NCI-H2171 treated with DMSO at 0.1 percent for 48 hours (cell line): ENCODE results near the gene RNF208.

ENCODE experiments used
- DNase-seq: peaks from one replicate; lab custom pipeline; 2025; lab: John Stamatoyannopoulos, UW

RNF208 gene, protein sequence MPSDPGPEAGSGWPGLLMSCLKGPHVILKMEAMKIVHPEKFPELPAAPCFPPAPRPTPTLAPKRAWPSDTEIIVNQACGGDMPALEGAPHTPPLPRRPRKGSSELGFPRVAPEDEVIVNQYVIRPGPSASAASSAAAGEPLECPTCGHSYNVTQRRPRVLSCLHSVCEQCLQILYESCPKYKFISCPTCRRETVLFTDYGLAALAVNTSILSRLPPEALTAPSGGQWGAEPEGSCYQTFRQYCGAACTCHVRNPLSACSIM

DNA sequence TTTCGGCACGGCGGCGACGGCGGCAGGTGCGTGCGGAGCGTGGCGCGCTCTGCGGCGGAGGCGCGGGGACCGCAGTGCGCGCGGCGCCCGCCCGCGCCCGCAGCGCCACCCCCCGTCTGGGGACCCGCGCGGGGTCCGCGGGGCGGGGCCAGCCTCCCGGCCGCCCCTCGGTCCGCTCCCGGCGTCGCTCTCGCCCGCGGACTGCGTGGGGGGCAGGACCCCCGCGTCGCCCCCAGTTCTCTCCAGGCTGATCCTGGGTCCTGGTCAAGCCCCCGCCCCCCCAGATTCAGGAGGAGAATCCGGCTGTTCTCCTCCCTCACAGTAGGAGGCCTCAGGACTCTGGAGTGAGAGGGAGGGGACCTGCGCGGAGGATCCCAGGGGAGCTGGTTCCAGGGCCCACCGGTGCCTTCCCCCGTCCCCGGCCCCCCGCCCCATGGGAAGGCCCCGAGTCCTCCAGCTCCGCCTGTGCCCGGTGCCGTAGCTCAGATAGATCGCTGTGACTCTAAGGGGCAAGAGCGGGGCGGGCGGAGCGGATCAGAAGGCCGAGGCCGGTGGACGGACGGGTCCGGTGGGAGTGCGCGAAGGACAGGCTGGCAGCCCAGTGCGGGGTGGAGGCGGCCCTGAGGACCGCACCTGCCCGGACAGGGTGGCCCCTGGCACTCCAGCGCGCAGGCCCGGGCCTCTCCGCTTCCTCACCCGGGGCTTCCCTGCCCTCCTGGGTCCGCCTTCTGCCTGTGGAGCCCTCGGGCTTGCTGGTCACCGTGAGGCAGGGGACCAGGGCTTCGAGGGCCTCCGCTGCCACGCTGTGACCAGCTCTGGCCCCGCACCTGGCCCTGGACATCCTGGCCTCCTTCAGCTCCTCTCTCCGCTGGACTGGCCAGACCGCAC, at the start of gene RNF208:
RNF208 (minus strand) TSS at position 51 of the 888 bp plus-strand sequence. CDS start 1,028 bp downstream, outside the sequence.
- DNase-seq, result peak; percentile 42

DNA sequence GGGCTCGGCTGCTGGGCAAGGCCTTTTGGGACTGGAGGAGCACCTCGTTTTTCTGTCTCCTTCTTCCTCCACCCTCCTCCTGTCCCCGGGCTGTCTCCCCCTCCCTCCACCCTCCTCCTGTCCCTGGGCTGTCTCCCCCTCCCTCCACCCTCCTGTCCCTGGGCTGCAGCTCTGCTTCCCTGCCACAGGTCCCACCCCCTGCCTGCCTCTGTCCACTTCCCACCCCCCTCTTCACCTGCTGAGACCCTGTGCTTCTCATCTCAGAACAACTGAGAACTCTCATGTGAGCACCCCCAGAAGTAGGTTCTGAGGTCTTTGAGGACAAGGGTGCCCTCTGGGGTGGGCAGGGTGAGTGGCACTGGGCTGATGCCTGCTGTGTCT, 49.6 kb upstream of the RNF208 start:
- DNase-seq, result no peak

DNA sequence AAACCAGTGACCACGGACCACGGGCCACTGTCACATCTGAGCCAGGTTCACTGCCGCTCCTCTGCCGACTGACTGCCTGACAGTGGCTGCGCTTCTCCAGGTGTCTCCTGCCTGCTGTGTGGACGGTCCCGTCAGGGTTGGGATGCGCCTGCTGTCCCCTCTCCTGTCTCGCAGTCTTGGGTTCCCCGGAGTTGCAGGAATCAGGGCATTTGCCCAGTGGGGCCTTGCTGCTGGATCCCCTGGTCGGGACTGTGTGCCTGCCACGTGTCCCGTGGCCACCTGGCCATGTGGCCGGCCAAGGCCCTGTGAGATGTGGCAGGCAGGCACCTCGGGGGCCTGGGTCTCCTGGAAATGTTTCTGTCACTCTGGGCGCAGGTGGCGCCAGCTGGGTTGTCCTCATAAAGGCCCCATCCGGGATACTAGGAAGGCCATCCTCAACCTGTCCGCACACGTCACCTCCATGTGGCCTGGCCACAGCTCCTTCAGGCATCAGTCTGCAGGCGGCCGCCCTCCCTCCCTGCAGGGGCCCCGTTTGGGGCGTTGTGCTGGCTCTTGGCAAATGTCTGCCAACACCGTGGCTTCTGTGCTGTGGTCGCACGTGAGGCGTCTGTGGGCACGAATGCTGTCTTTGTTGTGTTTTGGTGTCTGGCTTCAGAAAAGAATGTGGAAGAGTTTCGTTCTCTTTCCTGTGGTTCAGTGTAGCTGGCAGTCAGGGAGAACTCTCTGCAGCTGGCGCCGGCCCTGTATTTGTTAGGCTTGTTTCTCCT, 49.1 kb upstream of the RNF208 start:
- no peak for DNase-seq

DNA sequence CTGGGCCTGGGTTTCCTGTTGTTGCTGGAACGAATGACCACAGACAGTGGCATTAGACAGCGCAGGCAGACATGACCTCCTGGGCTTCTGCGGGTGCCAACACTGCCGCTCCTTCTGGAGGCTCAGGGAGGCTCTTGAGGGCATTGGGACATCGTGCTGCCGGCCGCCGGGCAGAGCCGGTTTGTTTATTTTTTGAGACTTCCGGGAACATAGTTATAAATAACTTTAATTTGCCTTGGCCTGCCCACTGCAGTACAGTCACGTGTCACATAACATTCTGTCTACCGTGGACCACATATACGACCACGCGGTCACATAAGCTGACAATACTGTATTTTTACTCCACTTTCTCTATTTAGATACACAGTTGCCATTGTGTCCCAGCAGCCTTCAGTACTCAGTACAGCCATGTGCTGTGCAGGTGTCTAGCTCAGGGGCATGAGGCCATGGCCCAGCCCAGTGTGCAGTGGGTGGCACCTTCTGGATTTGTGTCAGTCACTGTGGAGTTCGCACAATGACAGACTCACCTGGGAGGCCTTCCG, 47.3 kb upstream of the RNF208 start:
- no peak for DNase-seq

DNA sequence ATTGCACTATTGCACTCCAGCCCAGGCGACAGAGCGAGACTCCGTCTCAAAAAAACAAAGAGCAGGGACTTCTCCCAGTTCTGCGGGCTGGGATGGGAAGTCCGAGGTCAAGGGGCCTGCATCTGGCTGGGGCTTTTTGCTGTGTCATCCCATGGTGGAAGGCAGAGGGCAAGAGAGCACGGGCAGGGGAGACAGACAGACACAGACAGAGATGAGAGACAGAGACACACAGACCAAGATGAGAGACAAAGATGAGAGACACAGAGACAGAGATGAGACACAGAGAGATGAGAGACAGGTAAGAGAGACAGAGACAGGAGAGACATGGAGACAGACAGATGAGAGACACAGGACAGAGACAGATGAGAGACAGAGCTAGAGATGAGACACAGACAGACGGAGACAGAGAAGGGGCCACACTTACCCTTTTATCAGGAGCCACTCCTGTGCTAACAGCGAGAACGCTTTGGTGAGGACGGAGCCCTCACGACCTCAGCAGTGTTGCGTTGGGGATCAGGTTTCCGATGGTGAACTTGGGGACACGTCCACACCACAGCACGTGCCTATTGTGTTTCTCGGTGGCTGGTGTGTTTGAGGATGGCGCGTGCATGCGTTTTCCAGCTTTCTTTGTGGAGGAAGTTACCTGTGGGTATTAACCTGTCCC, 46.6 kb upstream of the RNF208 start:
- no peak for DNase-seq

DNA sequence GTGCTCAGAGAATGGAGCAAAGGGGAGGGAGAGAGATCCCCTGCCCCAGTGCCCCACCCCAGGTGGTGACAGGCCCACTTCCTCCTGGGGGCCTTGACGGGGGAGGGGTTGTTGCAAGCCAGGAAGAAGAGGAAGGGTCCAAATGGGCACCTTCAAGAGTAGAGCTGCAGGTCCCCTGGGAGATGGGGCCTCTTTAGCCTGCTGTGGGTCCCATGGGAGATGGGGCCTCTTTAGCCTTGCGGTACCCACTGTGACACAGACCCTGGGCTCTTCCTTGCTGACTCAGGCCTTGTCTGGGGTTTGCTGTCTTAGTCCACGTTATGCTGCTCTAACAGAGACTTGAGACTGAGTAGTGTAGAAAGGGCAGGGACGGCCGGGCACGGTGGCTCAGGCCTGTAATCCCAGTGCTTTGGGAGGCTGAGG, 45.9 kb upstream of the RNF208 start:
- DNase-seq, result no peak

DNA sequence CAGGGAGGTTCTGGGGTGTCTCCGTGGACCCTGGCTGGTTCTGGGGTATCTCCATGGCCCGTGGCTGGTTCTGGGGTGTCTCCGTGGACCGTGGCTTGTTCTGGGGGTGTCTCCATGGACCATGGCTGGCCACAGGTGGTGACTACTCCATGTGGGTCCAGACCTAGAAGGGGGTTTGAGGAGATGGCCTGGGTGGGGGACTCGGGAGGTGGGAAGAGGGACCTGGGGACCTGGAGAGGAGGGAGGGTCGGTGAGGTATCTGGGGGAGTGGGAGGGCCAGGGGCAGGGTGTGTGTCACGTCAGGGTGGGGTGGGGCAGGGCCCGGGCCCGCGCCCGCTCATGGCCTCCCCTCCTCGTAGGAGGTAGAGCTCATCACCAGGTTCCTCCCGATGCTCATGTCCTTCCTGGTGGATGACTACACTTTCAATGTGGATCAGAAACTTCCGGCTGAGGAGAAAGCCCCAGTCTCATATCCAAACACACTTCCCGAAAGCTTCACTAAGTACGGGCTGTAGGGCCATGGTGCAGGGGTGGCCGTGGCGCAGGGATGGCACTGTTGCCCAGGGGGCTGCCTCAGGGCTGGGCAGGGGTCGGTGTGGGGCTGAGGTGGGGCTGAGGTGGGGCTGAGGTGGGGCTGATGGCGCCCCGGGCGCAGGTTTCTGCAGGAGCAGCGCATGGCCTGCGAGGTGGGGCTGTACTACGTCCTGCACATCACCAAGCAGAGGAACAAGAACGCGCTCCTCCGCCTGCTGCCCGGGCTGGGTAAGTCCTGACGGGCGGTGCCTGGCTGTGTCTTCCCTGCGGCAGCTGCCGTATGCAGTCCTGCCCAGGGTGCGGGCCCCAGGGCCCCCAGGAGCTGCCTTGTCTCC, 44.8 kb upstream of the RNF208 start:
- DNase-seq, result no peak

DNA sequence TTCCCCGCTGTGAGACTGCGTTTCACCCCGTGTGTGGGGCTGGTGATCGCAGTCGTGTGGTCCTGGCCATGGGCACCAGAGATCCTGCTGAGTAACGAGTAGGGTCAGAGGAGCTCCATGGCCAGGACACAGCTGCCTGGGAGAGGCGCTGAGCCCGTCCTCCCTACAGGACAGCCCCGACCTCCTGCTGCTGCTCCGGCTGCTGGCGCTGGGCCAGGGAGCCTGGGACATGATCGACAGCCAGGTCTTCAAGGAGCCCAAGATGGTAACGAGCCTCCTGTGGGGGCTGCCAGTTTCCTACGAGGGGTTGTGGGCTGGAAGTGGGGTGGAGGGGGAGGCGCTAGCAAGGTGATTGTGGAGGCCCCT, 44.1 kb upstream of the RNF208 start:
- no peak for DNase-seq

DNA sequence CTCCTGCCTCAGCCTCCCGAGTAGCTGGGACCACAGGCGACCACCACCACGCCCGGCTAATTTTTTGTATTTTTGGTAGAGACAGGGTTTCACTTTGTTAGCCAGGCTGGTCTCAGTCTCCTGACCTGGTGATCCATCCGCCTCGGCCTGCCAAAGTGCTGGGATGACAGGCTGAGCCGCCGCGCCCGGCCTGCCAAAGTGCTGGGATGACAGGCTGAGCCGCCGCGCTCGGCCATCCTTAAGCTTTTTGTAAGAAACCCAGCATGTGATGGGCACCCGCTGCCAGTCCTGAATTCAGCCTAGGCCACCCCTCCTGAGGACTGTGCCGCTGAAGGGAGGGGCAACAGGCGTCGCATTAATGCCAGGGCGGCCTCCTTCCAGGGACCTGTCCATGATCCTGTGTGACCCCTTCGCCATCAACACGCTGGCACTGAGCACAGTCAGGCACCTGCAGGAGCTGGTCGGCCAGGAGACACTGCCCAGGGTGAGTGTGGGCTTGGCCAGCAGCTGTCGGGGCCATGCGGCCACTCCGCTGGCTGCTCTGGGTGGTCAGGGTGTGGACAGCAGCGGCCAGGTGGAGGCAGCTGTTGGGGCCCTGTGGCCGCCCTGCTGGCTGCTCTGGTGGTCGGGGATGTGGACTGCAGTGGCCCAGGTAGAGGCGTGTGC, 43.6 kb upstream of the RNF208 start:
- no peak for DNase-seq

DNA sequence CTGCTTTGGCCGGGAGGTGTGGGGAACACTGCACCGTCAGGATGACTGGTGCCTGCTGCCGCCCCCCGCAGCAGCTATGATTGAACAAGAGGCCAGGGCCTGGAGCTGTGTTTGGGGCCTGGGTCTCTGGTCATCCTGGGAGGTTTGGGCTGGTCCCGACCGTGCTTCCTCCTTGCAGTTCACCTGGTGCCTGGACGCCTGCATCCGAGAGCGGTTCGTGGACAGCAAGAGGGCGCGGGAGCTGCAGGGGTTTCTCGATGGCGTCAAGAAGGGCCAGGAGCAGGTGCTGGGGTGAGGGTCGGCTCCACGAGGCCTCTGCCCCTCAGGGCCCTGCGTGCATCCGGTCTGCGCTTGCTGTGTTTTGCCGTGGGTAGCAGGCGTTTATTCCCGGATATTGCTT, 42.0 kb upstream of the RNF208 start:
- no peak for DNase-seq

DNA sequence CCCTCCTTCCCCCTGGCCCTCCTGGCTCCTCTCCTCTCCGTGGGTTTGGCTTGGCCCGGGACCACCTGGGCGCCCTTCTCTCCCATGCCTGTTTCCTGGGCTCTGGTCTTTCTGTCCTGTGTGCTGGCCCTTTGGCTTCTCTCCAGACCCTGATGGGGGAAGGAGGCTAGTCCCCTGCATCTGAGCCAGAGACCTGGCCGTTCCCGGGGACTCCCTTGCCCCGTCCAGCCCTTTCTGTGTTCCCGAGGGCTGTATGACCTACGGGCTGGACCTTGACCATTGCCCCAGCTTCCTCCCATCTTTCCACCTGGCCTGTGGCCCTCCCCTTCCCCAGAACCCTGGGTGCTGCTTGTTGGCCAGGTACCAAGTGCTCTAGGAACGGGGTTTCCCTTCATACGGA, 41.5 kb upstream of the RNF208 start:
- DNase-seq, result no peak

DNA sequence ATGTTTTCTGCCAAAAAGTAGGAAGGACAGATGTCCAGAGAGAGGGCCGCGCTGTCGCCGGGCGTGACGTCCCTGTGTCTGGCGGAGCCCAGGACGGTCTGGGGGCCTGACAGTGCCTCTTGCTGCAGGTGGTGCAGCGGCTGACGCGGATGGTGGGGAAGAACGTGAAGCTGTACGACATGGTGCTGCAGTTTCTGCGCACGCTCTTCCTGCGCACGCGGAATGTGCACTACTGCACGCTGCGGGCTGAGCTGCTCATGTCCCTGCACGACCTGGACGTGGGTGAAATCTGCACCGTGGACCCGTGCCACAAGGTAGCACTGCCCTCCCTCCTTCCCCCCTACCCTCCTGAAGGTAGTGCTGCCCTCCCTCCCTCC, 40.9 kb upstream of the RNF208 start:
- no peak for DNase-seq

DNA sequence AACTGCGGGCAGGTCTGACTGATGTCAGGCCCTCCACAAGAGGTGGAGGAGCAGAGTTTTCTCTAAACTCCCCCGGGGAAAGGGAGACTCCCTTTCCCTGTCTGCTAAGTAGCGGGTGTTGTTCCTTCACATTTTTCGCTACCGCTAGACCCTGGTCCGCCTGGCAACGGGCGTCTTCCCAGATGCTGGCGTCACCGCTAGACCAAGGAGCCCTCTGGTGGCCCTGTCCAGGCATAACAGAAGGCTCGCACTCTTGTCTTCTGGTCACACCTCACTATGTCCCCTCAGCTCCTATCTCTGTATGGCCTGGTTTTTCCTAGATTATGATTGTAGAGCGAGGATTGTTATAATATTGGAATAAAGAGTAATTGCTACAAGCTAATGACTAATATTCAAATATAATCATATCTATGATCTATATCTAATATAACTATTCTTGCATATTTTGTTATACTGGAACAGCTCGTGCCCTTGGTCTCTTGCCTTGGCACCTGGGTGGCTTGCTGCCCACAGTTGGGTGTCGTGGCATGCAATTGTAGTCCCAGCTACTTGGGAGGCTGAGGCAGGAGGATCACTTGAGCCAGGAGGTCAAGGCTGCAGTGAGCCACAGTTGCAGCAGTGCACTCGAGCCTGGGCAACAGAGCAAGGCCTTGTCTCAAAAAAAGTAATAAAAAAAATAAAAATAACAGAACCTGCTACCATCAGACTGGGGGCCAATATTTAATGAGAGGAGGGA, 40.3 kb upstream of the RNF208 start:
- peak; percentile 37 for DNase-seq

DNA sequence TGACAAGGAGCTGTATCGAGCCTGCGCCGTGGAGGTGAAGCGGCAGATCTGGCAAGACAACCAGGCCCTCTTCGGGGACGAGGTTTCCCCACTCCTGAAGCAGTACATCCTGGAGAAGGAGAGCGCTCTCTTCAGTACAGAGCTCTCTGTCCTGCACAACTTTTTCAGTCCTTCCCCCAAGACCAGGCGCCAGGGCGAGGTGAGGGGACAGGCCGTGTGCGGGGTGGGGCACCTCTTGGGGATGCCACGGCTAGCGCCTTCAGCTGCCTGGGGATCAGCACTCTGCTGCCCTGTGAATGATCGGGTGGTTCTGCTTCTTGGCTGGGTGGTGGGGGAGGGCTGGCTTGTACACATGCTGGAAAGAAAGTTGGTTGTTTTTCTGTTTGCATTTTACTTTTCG, 34.8 kb upstream of the RNF208 start:
- no peak for DNase-seq

DNA sequence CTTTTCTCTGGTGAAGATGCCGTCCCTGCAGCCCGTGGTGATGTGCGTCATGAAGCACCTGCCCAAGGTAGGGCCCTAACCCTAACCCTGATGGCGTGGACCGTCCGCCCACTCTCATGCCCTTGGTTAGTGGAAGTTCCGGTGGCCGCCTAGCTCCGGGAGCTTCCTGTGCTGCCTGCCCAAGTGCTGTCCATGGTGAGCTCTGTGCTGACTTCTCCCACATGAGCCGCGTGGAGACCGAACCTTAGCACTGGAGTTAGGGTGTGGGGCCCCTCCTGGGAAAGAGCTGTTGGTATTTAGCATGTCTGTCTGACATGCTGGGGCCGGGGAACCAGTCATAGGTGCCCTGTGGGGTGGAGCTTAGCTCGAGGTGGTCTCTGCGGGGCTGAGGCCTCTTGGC, 34.3 kb upstream of the RNF208 start:
- no peak for DNase-seq

DNA sequence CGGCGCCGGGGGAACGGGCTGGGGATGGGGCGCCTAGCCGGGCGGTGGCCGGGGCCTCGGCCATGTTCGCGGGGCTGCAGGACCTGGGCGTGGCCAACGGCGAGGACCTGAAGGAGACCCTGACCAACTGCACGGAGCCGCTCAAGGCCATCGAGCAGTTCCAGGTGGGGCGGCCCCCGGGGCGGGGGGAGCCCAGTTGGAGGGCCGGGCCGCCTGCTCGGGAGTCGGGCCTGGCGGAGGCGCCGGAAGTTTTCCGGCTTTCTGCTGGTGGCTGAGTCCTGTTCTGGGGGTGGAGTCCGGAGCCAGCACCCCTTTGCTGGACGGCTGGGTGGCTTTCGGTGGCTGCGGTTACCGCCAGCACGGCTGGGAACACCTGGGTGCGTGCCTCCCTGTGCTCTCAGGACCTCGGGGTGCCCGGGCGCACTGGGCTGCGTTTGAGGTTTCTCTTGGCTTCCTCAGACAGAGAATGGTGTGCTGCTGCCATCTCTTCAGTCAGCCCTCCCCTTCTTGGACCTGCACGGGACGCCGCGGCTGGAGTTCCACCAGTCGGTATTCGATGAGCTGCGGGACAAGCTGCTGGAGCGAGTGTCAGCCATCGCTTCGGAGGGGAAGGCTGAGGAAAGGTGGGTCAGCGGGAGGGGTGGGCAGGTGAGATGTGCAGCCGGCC, 33.5 kb upstream of the RNF208 start:
- DNase-seq, result no peak

DNA sequence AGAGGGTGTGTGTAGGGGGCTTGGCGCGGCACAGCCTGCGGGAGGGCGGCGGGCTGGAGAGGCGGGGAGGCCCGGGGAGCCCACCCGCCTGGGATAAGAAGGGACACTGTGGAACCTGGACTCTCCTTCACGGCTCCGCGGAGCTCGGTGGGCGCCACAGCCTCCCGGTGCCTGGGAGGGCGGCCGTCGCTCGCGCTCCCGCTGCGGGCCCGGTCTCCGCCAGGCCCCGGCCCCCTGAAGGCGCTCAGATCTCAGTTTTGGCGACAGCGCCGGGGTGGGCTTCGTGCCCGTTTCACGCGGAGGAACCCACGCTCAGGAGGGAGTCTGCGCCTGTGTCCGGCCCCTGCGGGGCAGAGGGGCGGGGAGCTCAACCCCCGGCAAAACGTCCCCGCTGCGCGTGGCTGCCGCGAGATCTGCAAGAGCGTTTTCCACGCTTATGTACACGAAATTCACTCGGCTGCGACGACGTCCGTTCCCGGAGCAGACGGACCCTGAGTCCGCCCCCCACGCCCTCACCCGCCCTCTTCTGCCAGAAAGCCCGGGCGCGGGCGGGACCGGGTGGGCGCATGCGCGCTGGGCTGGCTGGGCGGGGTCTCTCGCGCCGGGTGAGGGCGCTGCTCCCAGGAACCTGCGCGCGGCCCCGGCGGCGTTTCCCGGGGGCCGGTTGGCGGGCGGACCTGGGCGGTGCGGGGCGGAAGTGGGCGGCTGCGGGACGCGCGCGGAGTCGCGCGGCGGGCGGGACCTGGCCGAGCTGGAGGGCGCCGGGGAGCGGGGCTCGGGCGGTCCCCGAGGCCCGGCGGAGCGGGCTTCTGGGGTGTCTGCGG, 32.8 kb upstream of the RNF208 start, which contains the start of gene NELFB:
NELFB (plus strand) TSS at position 704 of the 824 bp plus-strand sequence.
- peak; percentile 85 for DNase-seq
